ENCODE measurements around the gene PSMD13.

The PSMD13 gene

DNA sequence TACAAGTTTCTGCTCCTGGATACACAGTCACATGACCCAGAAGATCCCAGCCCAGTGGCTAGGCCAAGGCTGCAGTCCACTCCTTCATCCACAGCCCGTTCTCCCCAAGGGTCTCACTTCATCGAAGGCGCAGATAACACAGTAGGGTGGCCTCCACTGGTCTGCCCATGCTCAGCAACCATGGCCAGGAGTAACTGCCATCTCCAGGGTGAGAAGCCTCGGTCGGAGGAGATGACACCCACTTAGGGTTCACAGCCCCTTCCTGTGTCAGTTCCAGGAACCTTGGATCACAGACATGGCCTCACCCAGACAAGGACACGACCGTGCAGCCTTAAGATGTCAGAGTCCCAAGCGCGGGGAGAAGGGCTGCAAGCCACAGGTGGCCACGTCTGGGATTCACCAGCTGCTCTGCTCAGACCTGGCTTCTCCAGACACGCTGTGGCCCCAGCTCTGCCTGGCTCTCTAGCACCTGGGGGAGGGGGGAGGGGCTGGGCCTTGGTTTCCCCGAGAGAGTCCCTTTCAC lies 32.1 kb upstream of the PSMD13 start:
- DNase-seq (ENCODE audit: low read depth in 2 of 2) = no peak

DNA sequence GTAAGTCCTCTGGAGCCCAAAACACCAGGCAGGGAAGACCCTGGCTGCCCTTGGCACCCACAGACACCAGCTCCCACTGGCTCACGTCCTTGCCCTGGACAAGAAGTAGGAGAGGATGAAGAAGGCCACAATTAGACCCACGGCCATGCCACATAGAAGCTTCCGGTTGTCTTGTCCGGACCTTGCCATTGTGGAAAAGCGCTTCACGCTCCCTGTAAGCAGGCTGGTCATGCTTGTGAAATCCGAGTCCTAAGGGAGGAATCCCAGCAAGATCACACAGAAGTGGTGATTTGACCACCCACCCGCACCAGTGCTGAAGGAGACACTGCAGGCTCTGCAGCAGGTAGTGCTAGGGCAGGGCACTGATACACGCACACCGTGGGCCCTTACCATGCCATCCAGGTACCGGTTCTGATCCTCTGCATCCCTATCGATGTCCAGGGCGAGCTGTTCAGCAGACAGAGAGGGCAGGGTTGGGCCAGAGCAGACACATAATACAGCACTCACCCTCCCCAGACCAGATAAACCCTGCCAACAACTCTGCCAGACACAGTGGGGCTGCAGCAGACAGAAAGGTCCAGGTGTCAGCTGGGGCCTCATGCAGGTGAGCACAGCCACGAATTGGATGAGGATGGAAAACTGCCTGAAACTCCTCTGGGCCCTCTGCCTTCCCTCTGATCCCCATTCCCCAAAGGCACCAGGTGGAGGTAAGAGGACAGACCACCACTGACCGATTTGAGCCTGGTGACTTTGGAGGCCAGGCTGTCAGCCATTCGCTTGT lies 31.4 kb upstream of the PSMD13 start:
- DNase-seq (ENCODE audit: low read depth in 2 of 2) = no peak

- DNase-seq (ENCODE audit: low read depth in 2 of 2) = no peak
Measured at GRCh38 chr11:206002-206384, 30.8 kb upstream of the PSMD13 start.

DNA sequence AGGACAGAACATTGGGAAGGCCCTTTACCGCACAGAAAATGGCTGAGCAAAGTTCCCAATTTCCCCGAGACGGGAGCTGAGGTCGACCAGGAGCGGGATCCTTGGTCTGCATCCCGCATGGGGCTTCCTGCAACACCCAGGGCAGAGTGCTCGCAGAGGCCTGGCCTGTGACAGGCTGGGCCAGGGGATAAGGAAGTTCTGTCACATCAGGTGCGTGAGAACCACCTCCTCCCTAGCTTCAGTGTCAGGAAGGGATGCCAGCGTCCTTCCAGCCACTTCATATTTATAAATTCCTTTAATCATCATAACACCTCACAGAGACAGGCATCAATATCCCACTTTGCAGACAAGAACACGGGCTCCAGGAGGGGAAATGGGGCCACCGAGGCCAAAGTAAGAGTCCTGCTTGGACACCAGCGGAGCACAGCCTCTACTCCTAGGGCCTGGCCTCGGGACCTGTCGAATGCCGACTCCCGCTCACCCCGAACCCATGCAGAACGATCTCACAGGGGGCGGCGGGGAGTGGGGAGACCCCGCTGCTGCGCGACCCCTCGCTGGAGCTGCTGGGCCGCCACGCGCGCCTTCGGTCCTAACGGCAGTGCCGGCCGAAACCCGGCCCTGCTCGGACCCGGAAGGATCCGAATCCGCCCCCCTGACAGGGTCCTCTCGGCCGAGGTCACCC lies 30.1 kb upstream of the PSMD13 start:
- DNase-seq (ENCODE audit: low read depth in 2 of 2) = no peak

DNA sequence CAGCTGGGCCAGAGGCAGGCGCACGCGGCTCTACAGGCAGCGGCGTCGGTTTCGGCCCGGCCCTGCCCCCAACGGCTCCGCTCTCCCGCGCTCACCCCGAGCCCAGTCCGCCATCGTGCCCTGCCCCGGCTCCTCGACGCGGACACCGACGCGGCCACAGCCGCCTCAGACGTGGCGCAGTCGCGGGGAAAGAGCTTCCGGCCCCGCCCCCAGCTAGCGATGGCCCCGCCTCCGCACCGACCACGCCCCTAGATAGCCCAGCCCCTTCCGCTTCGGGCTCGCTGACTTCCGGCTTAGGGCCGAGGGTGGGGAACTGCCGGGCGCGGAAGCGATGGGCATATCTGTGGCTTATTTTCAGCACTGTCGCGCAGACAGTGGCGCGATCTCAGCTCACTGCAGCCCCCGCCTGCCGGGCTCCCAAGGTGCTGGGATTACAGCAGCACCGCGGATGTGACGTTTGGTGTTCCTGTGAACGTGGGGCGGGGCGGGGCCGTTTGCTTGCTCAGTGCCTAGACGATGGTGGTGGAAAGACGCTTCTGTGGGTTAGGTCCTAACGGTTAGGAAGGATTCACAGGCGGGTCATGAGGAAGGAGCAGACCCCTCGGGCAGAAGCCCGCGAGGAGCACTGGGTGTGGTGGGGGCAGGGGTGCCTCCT lies 29.4 kb upstream of the PSMD13 start, which contains the start of the genes BET1L and RIC8A:
TSS of gene BET1L (minus strand) at position 192 of the 655 bp plus-strand sequence. CDS start at position 114, 78 bp downstream.
TSS of gene RIC8A (plus strand) at position 501 of the 655 bp plus-strand sequence. CDS start 1,147 bp downstream, outside the sequence.
- DNase-seq (ENCODE audit: low read depth in 2 of 2) = peak; percentile 95 to 96

- peak in 1 of 2 donors; percentile 35 for DNase-seq (ENCODE audit: low read depth in 2 of 2)
Measured at GRCh38 chr11:207863-208180, 29.0 kb upstream of the PSMD13 start.

GRCh38 chr11:208181-208916 lies 28.4 kb upstream of the PSMD13 start:
- DNase-seq (ENCODE audit: low read depth in 2 of 2) = peak; percentile 73 to 76

GRCh38 chr11:208917-209260 lies 27.9 kb upstream of the PSMD13 start:
- DNase-seq (ENCODE audit: low read depth in 2 of 2) = no peak

DNA sequence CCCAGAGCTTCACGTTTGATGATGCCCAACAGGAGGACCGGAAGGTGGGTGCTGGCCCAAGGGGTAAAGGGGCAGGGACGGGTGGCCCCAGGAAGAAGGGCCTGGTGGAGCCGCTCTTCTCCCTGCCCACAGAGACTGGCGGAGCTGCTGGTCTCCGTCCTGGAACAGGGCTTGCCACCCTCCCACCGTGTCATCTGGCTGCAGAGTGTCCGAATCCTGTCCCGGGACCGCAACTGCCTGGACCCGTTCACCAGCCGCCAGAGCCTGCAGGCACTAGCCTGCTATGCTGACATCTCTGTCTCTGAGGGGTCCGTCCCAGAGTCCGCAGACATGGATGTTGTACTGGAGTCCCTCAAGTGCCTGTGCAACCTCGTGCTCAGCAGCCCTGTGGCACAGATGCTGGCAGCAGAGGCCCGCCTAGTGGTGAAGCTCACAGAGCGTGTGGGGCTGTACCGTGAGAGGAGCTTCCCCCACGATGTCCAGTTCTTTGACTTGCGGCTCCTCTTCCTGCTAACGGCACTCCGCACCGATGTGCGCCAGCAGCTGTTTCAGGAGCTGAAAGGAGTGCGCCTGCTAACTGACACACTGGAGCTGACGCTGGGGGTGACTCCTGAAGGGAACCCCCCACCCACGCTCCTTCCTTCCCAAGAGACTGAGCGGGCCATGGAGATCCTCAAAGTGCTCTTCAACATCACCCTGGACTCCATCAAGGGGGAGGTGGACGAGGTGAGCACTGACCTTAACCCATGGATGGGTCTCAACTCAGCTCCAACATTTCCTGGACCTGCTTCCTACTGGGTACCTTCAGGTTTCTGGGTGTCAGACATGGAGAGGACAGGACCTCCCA lies 27.3 kb upstream of the PSMD13 start:
- no peak for DNase-seq (ENCODE audit: low read depth in 2 of 2)

- no peak for DNase-seq (ENCODE audit: low read depth in 2 of 2)
Measured at GRCh38 chr11:210122-210802, 26.5 kb upstream of the PSMD13 start.

GRCh38 chr11:210803-211180 lies 26.0 kb upstream of the PSMD13 start:
- no peak for DNase-seq (ENCODE audit: low read depth in 2 of 2)

GRCh38 chr11:211295-211694 lies 25.5 kb upstream of the PSMD13 start:
- DNase-seq (ENCODE audit: low read depth in 2 of 2) = no peak

GRCh38 chr11:211741-212140 lies 25.0 kb upstream of the PSMD13 start:
- DNase-seq (ENCODE audit: low read depth in 2 of 2) = no peak

- no peak for DNase-seq (ENCODE audit: low read depth in 2 of 2)
Measured at GRCh38 chr11:212150-213100, 24.4 kb upstream of the PSMD13 start.

- DNase-seq (ENCODE audit: low read depth in 2 of 2) = no peak
Measured at GRCh38 chr11:213111-213510, 23.7 kb upstream of the PSMD13 start.

- DNase-seq (ENCODE audit: low read depth in 2 of 2) = no peak
Measured at GRCh38 chr11:214083-214482, 22.7 kb upstream of the PSMD13 start.

DNA sequence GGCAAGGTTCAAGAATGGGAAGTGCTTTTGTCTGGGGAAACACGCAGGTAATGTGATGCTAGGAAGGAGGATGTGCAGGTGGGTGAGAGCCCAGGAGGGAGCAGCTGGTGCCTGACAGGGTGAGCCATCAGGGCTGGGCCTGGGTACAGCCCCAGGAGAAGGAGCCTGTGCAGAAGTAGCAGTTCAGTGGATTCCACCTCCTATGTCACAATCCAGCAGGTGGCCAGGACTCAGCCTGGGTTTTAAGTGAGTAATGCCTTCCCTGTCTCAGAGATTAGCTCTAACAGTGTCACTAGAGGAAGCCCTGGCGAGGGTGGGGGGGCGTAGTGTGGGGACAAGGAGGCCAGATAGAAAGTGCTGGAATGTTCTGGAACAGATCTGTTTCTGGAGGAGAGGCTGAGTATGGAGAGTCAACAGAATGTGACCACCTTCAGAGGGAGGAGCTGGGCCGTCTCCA lies 21.2 kb upstream of the PSMD13 start:
- no peak for DNase-seq (ENCODE audit: low read depth in 2 of 2)

DNA sequence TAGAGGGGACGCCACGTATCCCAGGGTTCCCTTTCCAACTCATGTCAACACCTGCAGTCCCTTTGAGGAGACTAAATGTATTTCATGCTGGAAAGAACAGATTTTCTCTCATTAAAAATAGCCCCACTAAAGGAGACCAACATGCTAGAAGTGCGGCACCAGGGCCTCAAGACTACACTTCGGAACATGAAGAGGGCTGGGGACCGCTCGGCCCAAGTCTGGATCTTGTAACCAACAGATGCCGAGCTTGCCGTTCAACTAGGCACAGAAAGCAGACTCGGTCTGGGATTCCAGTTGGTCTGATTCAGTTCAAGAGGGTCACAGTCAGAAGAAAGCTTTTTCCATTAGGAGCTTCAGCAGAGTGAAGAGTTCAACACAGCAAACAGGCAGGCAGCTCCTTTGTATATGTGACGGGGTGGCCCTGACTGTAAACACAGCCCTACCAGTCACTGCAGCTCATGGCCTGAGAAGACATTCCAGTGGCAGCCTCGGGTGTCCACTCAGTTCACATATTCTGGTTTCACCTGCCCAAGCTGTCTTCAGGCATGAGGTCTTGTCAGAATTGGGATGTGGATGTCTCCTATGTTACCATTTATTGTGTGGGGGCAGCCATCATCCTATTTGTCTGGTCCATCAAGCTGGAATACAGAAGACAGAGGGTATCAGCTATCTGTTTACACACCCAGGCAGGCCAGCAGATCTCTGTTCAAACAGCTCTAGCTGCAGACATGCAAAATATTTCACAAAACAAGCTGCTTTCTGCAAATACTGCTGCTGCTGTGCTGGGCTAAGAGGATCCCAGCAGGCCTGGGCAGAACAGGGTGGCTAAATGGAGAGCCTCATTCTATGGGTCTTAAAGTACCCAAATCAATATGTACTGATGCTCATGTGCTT lies 20.4 kb upstream of the PSMD13 start:
- DNase-seq (ENCODE audit: low read depth in 2 of 2) = no peak

Measured in stimulated activated CD4-positive, alpha-beta T cell treated with anti-CD3 and anti-CD28 coated beads, Interleukin-4, amount 100 ng/mL, for 48 hours (primary cell).